ENCODE data around the gene CYB561D1. TPM values are rescaled to one million over a fixed set of nuclear protein-coding genes. Genes with fewer than 3 reads are reported as not detected.

CYB561D1 gene
- total and polyA plus RNA-seq, 2 of the 8 experiments (the other 6 are each of a cell fraction or from before 2014, with no cell fraction given), result 3.6 to 3.8 TPM

DNA sequence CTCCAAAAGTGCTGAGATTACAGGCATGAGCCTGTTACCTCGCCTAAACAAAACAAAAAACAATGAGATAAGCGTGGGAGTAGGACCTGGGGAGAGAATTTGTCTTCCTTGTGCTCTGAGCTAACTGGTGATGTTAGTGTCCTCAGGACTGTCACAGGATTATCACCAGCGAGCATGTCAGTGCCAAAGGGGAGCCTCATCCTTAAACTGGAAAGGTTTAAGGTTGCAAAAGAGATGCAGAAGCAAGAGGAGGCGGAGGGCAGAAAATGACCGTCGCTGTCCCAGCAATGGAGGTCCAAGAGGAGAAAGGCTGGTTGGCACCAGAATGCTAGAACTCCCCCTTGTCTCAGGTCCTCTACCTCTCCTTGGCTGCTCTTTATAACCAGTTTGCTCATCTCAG lies 23.6 kb upstream of the CYB561D1 start:
- H2BK12ac ChIP-seq (ENCODE audit: low read depth, low read length), result no peak overlapping the region
- no peaks in the 10 kb centered on the region for H4K20me1 ChIP-seq (replicated peaks in 1 of 2; ENCODE audit: control insufficient read depth in 1 of 2, insufficient read depth in 2 of 2, low read length in 2 of 2)
- H3K23ac ChIP-seq (ENCODE audit: insufficient read length), result no peak overlapping the region
- H3K79me2 ChIP-seq (ENCODE audit: control insufficient read depth in 1 of 2, insufficient read depth in 2 of 2, low read length in 2 of 2), result no peaks in the 10 kb centered on the region
- TF ChIP-seq SP4 (IDR thresholded peaks at IDR 0.05; ENCODE audit: low read length) (no peak), EZH2 (IDR thresholded peaks at IDR 0.05; ENCODE audit: low read depth, low read length, severe bottlenecking) (no peak), GTF2F1 (IDR thresholded peaks at IDR 0.05; ENCODE audit: borderline replicate concordance, low read depth, low read length) (no peak), SIN3A (conservative IDR thresholded peaks at IDR 0.05 in 1 of 2, IDR thresholded peaks at IDR 0.05 in 1 of 2; ENCODE audit: low read depth in 1 of 2, low read length in 2 of 2) (no peak), FOSL1 (IDR thresholded peaks at IDR 0.05; ENCODE audit: insufficient read depth, low read depth, low read length) (no peak), POLR2A (IDR thresholded peaks at IDR 0.05; ENCODE audit: control extremely low read depth in 1 of 2, low read depth in 2 of 2, low read length in 2 of 2) (no peak), CHD1 (IDR thresholded peaks at IDR 0.05; ENCODE audit: low read depth, low read length) (no peak), ASH2L (IDR thresholded peaks at IDR 0.05; ENCODE audit: low read length) (no peak)
- H4K91ac ChIP-seq (replicated peaks; ENCODE audit: insufficient read length, low read length), result no peak overlapping the region
- POLR2A ChIA-PET (ENCODE audit: partially characterized antibody), result interaction anchor here (1.8 kb wide), 1 partner anchor 9 kb away, joined by 4 read pairs; no protein-coding TSS in a partner anchor
- no peaks in the 10 kb centered on the region for H3K36me3 ChIP-seq (ENCODE audit: control insufficient read depth in 2 of 4, insufficient read depth in 4 of 4, low read length in 3 of 4)
- FAIRE-seq, result no peak
- no peaks in the 10 kb centered on the region for H3K79me1 ChIP-seq (ENCODE audit: low read depth, low read length)
- H3K27me3 ChIP-seq (replicated peaks in 1 of 4; ENCODE audit: control insufficient read depth in 3 of 4, extremely low read depth in 1 of 4, insufficient read depth in 3 of 4, low read length in 3 of 4), result peaks cover 3 to 36% (median 29%) of the 10 kb centered on the region in 4 experiments
- H2AK5ac ChIP-seq (ENCODE audit: low read depth, low read length), result no peak overlapping the region
- peaks cover 0 to 8% (median 1%) of the 10 kb centered on the region in 4 experiments; a peak in 5 of 7 replicates for H3K4me1 ChIP-seq (replicated peaks in 1 of 4; ENCODE audit: control insufficient read depth in 3 of 4, insufficient read depth in 4 of 4, low read length in 3 of 4)
- no peak overlapping the region for H2AFZ ChIP-seq (ENCODE audit: low read length)
- H3K4me2 ChIP-seq (ENCODE audit: insufficient read depth in 1 of 2, low read depth in 2 of 2, low read length in 2 of 2), result no peak overlapping the region
- H2BK5ac ChIP-seq (ENCODE audit: low read depth, low read length), result no peak overlapping the region
- H3K9ac ChIP-seq (replicated peaks in 1 of 4; ENCODE audit: extremely low read depth in 1 of 4, low read depth in 3 of 4, low read length in 3 of 4), result no peak overlapping the region
- peak overlapping the region; percentile 29; the same call in 1 of the 2 replicates for H2BK20ac ChIP-seq (ENCODE audit: low read length)
- no peaks in the 10 kb centered on the region for H3K9me3 ChIP-seq (ENCODE audit: insufficient read depth in 2 of 2, low read depth in 1 of 2, low read length in 1 of 2)
- no peak overlapping the region for H2BK120ac ChIP-seq (replicated peaks; ENCODE audit: low read depth, low read length)
- WGBS, 2 experiments (ENCODE audit: extremely low coverage in 1 of 2, insufficient coverage in 1 of 2, insufficient read length in 1 of 2, insufficient replicate concordance in 2 of 2, low coverage in 1 of 2, low lambda C conversion rate in 2 of 2, missing lambda C conversion rate in 1 of 2), result 76% methylated on average over 6 of the region's 6 CpGs; no CpG with 5 or more reads in 1 of the 2 experiments
- H3K18ac ChIP-seq (ENCODE audit: extremely low read depth, low read length), result no peak overlapping the region
- no peak overlapping the region for H4K5ac ChIP-seq (ENCODE audit: insufficient read length, low read depth, low read length)
- DNase-seq (ENCODE audit: low read depth in 1 of 2, low spot score in 2 of 2), result no peak
- no peak overlapping the region for H3K4me3 ChIP-seq (ENCODE audit: extremely low read depth in 1 of 4, insufficient read depth in 2 of 4, low read depth in 3 of 4, low read length in 4 of 4)
- no peak overlapping the region for H3K14ac ChIP-seq (ENCODE audit: insufficient read length)
- no peak overlapping the region for H3K27ac ChIP-seq (ENCODE audit: low read depth, low read length)
- no peak overlapping the region for H2BK15ac ChIP-seq (ENCODE audit: low read length)
- H3K4ac ChIP-seq (replicated peaks; ENCODE audit: insufficient read length, low read depth, low read length), result no peak overlapping the region
- peaks cover 8% of the 10 kb centered on the region; the same call in 1 of the 2 replicates for H3K23me2 ChIP-seq (ENCODE audit: low read depth, low read length)
- CTCF ChIA-PET (ENCODE audit: partially characterized antibody), result interaction anchor here (0.8 to 1.5 kb wide), 4 partner anchors 13 to 21 kb away, joined by 3 to 4 read pairs (median 3); partner anchors contain the start of gene ATXN7L2
- H4K8ac ChIP-seq (ENCODE audit: extremely low read depth, insufficient read depth, low read length), result no peak overlapping the region
- H3K56ac ChIP-seq (replicated peaks; ENCODE audit: insufficient read length, low read depth, low read length), result no peak overlapping the region

Data from H1 (cell line).